ENCODE measurements around the gene CBX3.

Gene CBX3

GRCh38 chr7:26195182-26195581 is 6.4 kb upstream of the CBX3 start:
- Histone ChIP-seq H3K9me3 (ENCODE audit: low read length) (no peaks in the 10 kb centered on the region), H3K4me1 (ENCODE audit: insufficient read depth, low read length) (peaks cover 24% of the 10 kb centered on the region), H3K27me3 (ENCODE audit: insufficient read depth, low read length) (no peaks in the 10 kb centered on the region), H3K4me3 (ENCODE audit: low read length) (no peak overlapping the region), H2AFZ (ENCODE audit: low read depth, low read length) (no peak overlapping the region), H3K36me3 (ENCODE audit: insufficient read depth, low read length) (peaks cover 88% of the 10 kb centered on the region)

- Histone ChIP-seq H3K4me3 (ENCODE audit: low read length) (peak overlapping the region; percentile 90), H3K4me1 (ENCODE audit: insufficient read depth, low read length) (peaks cover 24% of the 10 kb centered on the region), H3K27me3 (ENCODE audit: insufficient read depth, low read length) (no peaks in the 10 kb centered on the region), H2AFZ (ENCODE audit: low read depth, low read length) (no peak overlapping the region), H3K36me3 (ENCODE audit: insufficient read depth, low read length) (peaks cover 80% of the 10 kb centered on the region), H3K9me3 (ENCODE audit: low read length) (no peaks in the 10 kb centered on the region)
Measured at GRCh38 chr7:26195867-26196657, 5.5 kb upstream of the CBX3 start.

- no peaks in the 10 kb centered on the region for H3K27me3 ChIP-seq (ENCODE audit: insufficient read depth, low read length)
Measured at GRCh38 chr7:26197153-26198115, 4.1 kb upstream of the CBX3 start.

GRCh38 chr7:26198133-26198780 is 3.3 kb upstream of the CBX3 start:
- no peaks in the 10 kb centered on the region for H3K27me3 ChIP-seq (ENCODE audit: insufficient read depth, low read length)
- no peak overlapping the region for H2AFZ ChIP-seq (ENCODE audit: low read depth, low read length)
- no peaks in the 10 kb centered on the region for H3K9me3 ChIP-seq (ENCODE audit: low read length)
- peaks cover 60% of the 10 kb centered on the region for H3K36me3 ChIP-seq (ENCODE audit: insufficient read depth, low read length)
- peak overlapping the region; percentile 90 for H3K4me3 ChIP-seq (ENCODE audit: low read length)
- peaks cover 28% of the 10 kb centered on the region for H3K4me1 ChIP-seq (ENCODE audit: insufficient read depth, low read length)

More at GRCh38 chr7:26197153-26198115, 4.1 kb upstream of the CBX3 start:
- Histone ChIP-seq H3K4me3 (ENCODE audit: low read length) (peak overlapping the region; percentile 90), H3K4me1 (ENCODE audit: insufficient read depth, low read length) (peaks cover 24% of the 10 kb centered on the region), H3K36me3 (ENCODE audit: insufficient read depth, low read length) (peaks cover 66% of the 10 kb centered on the region), H2AFZ (ENCODE audit: low read depth, low read length) (no peak overlapping the region), H3K9me3 (ENCODE audit: low read length) (no peaks in the 10 kb centered on the region)

GRCh38 chr7:26198781-26199169 is 2.8 kb upstream of the CBX3 start:
- Histone ChIP-seq H3K4me3 (ENCODE audit: low read length) (peak overlapping the region; percentile 90), H3K4me1 (ENCODE audit: insufficient read depth, low read length) (peaks cover 33% of the 10 kb centered on the region), H3K9me3 (ENCODE audit: low read length) (no peaks in the 10 kb centered on the region), H3K27me3 (ENCODE audit: insufficient read depth, low read length) (no peaks in the 10 kb centered on the region), H2AFZ (ENCODE audit: low read depth, low read length) (no peak overlapping the region), H3K36me3 (ENCODE audit: insufficient read depth, low read length) (peaks cover 60% of the 10 kb centered on the region)

GRCh38 chr7:26199301-26200037 is 2.1 kb upstream of the CBX3 start:
- no peaks in the 10 kb centered on the region for H3K9me3 ChIP-seq (ENCODE audit: low read length)
- peaks cover 54% of the 10 kb centered on the region for H3K36me3 ChIP-seq (ENCODE audit: insufficient read depth, low read length)
- H3K4me1 ChIP-seq (ENCODE audit: insufficient read depth, low read length): peaks cover 40% of the 10 kb centered on the region
- no peak overlapping the region for H2AFZ ChIP-seq (ENCODE audit: low read depth, low read length)
- H3K27me3 ChIP-seq (ENCODE audit: insufficient read depth, low read length): no peaks in the 10 kb centered on the region
- H3K4me3 ChIP-seq (ENCODE audit: low read length): peak overlapping the region; percentile 90

- Histone ChIP-seq H3K27me3 (ENCODE audit: insufficient read depth, low read length) (no peaks in the 10 kb centered on the region), H3K4me1 (ENCODE audit: insufficient read depth, low read length) (peaks cover 43% of the 10 kb centered on the region), H3K36me3 (ENCODE audit: insufficient read depth, low read length) (peaks cover 50% of the 10 kb centered on the region), H3K4me3 (ENCODE audit: low read length) (peak overlapping the region; percentile 90), H2AFZ (ENCODE audit: low read depth, low read length) (no peak overlapping the region), H3K9me3 (ENCODE audit: low read length) (no peaks in the 10 kb centered on the region)
Measured at GRCh38 chr7:26200038-26200443, 1.5 kb upstream of the CBX3 start.

- Histone ChIP-seq H2AFZ (ENCODE audit: low read depth, low read length) (peak within 1 kb of the TSS; percentile 70), H3K27me3 (ENCODE audit: insufficient read depth, low read length) (no peaks in the 10 kb centered on the region), H3K4me1 (ENCODE audit: insufficient read depth, low read length) (peaks cover 41% of the 10 kb centered on the region), H3K9me3 (ENCODE audit: low read length) (no peaks in the 10 kb centered on the region), H3K36me3 (ENCODE audit: insufficient read depth, low read length) (peaks cover 48% of the 10 kb centered on the region), H3K4me3 (ENCODE audit: low read length) (peak within 1 kb of the TSS; percentile 90)
Measured at GRCh38 chr7:26200444-26201246, 900 bp upstream of the CBX3 start, which contains the start of gene HNRNPA2B1. HNRNPA2B1 (minus strand) TSS chr7:26200746; CDS start chr7:26200577, 169 bp downstream.

- Histone ChIP-seq H3K27me3 (ENCODE audit: insufficient read depth, low read length) (no peaks in the 10 kb centered on the region), H3K4me3 (ENCODE audit: low read length) (peak overlapping the region; percentile 90), H3K9me3 (ENCODE audit: low read length) (no peaks in the 10 kb centered on the region), H3K36me3 (ENCODE audit: insufficient read depth, low read length) (peaks cover 47% of the 10 kb centered on the region), H3K4me1 (ENCODE audit: insufficient read depth, low read length) (peaks cover 27% of the 10 kb centered on the region), H2AFZ (ENCODE audit: low read depth, low read length) (no peak overlapping the region)
Measured at GRCh38 chr7:26202019-26202990, 760 bp downstream of the CBX3 start.

GRCh38 chr7:26203016-26203415 is 1.5 kb downstream of the CBX3 start:
- H3K27me3 ChIP-seq (ENCODE audit: insufficient read depth, low read length): no peaks in the 10 kb centered on the region
- H3K4me1 ChIP-seq (ENCODE audit: insufficient read depth, low read length): peaks cover 23% of the 10 kb centered on the region
- H3K36me3 ChIP-seq (ENCODE audit: insufficient read depth, low read length): peaks cover 49% of the 10 kb centered on the region
- no peak overlapping the region for H2AFZ ChIP-seq (ENCODE audit: low read depth, low read length)
- H3K9me3 ChIP-seq (ENCODE audit: low read length): no peaks in the 10 kb centered on the region
- peak overlapping the region; percentile 90 for H3K4me3 ChIP-seq (ENCODE audit: low read length)

GRCh38 chr7:26208040-26208439 is 6.5 kb downstream of the CBX3 start:
- Histone ChIP-seq H2AFZ (ENCODE audit: low read depth, low read length) (no peak overlapping the region), H3K9me3 (ENCODE audit: low read length) (no peaks in the 10 kb centered on the region), H3K4me1 (ENCODE audit: insufficient read depth, low read length) (peaks cover 22% of the 10 kb centered on the region), H3K4me3 (ENCODE audit: low read length) (no peak overlapping the region), H3K27me3 (ENCODE audit: insufficient read depth, low read length) (no peaks in the 10 kb centered on the region), H3K36me3 (ENCODE audit: insufficient read depth, low read length) (peaks cover 81% of the 10 kb centered on the region)

Measured in neuron (in vitro differentiated cells).